Transverse colon (tissue), 4 donors: ENCODE results near the gene LMF1.

ENCODE experiments used
- POLR2A ChIP-seq: fragments of 450-650 bp; IDR thresholded peaks from one replicate; pipeline ENCODE4 v1.6.1; 2016; ENCODE audit warnings: antibody characterized with exemption, mild to moderate bottlenecking, moderate library complexity
- POLR2AphosphoS5 ChIP-seq, 3 donors: sonication (generic); formaldehyde crosslinking; IDR thresholded peaks; one replicate each; pipeline ENCODE4 v1.6.1; 2016; ENCODE audit warnings: antibody characterized with exemption in 3 of 3
- TF ChIP-seq, protein P1 (sequence below), 5 experiments: fragments of 200-600 bp in 3 of 5; fragments of 450-650 bp in 2 of 5; sonication (generic) in 3 of 5; IDR thresholded peaks; 1 replicate in 2 of 5; 2 replicates in 3 of 5; pipeline ENCODE4 v1.5.1; 2016 to 2017; ENCODE audit warnings: antibody characterized with exemption in 5 of 5, inconsistent platforms in 3 of 5, mild to moderate bottlenecking in 2 of 5, moderate library complexity in 1 of 5

DNA sequence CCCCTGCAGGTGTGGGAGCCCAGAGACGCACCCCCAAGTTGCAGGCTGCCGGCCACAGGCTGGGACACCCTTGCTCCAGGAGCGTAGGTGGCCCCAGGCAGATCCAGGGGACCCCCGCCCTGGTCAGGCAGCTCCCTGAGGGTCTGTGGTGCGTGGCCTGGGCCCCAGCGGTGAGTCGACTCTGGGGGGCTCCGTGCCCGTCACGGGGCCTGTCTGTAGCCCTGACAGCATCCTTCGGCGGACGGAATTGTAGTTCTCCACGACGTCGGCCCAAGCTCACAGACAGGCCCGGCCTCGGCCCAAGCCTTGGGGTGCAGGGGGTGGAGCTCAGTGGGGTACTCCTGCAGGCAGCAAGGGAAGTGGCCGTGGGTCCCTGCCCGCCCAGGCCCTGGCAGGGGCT lies 82.9 kb downstream of the LMF1 start:
- TF ChIP-seq, protein P1, sequence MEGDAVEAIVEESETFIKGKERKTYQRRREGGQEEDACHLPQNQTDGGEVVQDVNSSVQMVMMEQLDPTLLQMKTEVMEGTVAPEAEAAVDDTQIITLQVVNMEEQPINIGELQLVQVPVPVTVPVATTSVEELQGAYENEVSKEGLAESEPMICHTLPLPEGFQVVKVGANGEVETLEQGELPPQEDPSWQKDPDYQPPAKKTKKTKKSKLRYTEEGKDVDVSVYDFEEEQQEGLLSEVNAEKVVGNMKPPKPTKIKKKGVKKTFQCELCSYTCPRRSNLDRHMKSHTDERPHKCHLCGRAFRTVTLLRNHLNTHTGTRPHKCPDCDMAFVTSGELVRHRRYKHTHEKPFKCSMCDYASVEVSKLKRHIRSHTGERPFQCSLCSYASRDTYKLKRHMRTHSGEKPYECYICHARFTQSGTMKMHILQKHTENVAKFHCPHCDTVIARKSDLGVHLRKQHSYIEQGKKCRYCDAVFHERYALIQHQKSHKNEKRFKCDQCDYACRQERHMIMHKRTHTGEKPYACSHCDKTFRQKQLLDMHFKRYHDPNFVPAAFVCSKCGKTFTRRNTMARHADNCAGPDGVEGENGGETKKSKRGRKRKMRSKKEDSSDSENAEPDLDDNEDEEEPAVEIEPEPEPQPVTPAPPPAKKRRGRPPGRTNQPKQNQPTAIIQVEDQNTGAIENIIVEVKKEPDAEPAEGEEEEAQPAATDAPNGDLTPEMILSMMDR (IDR thresholded peaks at IDR 0.05): no peak
- TF ChIP-seq POLR2AphosphoS5 (IDR thresholded peaks at IDR 0.05) (no peak), POLR2A (no peak)
